ENCODE data around the gene PEMT.

Gene PEMT

GRCh38 chr17:17552351-17553216 lies 38.9 kb downstream of the PEMT start:
- DNase-seq, result no peak

- DNase-seq, result peak; percentile 39
Observed at GRCh38 chr17:17551361-17551760, 40.1 kb downstream of the PEMT start.

- DNase-seq, result no peak
Observed at GRCh38 chr17:17549732-17550366, 41.7 kb downstream of the PEMT start.

- DNase-seq, result no peak
Observed at GRCh38 chr17:17548044-17548443, 43.5 kb downstream of the PEMT start.

GRCh38 chr17:17547210-17547764 lies 44.2 kb downstream of the PEMT start:
- no peak for DNase-seq

- no peak for DNase-seq
Observed at GRCh38 chr17:17546399-17547185, 44.9 kb downstream of the PEMT start.

GRCh38 chr17:17545984-17546383 lies 45.5 kb downstream of the PEMT start:
- no peak for DNase-seq

GRCh38 chr17:17545031-17545820 lies 46.3 kb downstream of the PEMT start:
- peak; percentile 57 for DNase-seq

GRCh38 chr17:17542906-17543635 lies 48.4 kb downstream of the PEMT start:
- DNase-seq, result no peak

- DNase-seq, result no peak
Observed at GRCh38 chr17:17541640-17542001, 49.9 kb downstream of the PEMT start.

GRCh38 chr17:17540935-17541639 lies 50.4 kb downstream of the PEMT start:
- no peak for DNase-seq

- no peak for DNase-seq
Observed at GRCh38 chr17:17540278-17540906, 51.1 kb downstream of the PEMT start.

GRCh38 chr17:17539591-17539990 lies 51.9 kb downstream of the PEMT start:
- no peak for DNase-seq

GRCh38 chr17:17538417-17539391 lies 52.8 kb downstream of the PEMT start:
- peak; percentile 15 for DNase-seq

- no peak for DNase-seq
Observed at GRCh38 chr17:17537311-17538099, 54.0 kb downstream of the PEMT start.

- no peak for DNase-seq
Observed at GRCh38 chr17:17536702-17537101, 54.8 kb downstream of the PEMT start.

GRCh38 chr17:17535957-17536356 lies 55.6 kb downstream of the PEMT start:
- DNase-seq, result peak; percentile 43

- DNase-seq, result no peak
Observed at GRCh38 chr17:17533901-17534441, 57.5 kb downstream of the PEMT start.
